BE2C (cell line): ENCODE results near the gene GOLGA8O.
"Not testable (repeated sequence)": the region's sequence is repeated elsewhere in the genome, so short reads cannot be mapped to it uniquely, and the experiment has no call there.

Experiments
- DNase-seq: peaks from one replicate; pipeline ENCODE4 v3.0.0-alpha.2; 2020
- H3K27me3 ChIP-seq: fragments of 250-450 bp; sonication (Bioruptor Pico); 2 replicates; pipeline ENCODE4 v1.5.1; 2020; ENCODE audit warnings: mild to moderate bottlenecking
- H3K36me3 ChIP-seq: fragments of 250-450 bp; sonication (Bioruptor Pico); 2 replicates; pipeline ENCODE4 v1.5.1; 2020; ENCODE audit warnings: mild to moderate bottlenecking
- H3K4me1 ChIP-seq: fragments of 250-450 bp; sonication (Bioruptor Pico); 2 replicates; pipeline ENCODE4 v1.5.1; 2020
- H3K4me3 ChIP-seq: 2 replicates; pipeline ENCODE4 v1.5.1; 2011; ENCODE audit warnings: low read depth, low read length
- H3K9me3 ChIP-seq: fragments of 250-450 bp; sonication (Bioruptor Pico); 2 replicates; pipeline ENCODE4 v1.5.1; 2020
- TF ChIP-seq, protein P1 (sequence below): IDR thresholded peaks from 2 replicates; pipeline ENCODE4 v1.5.1; 2012; ENCODE audit warnings: mild to moderate bottlenecking, low read depth, low read length

Gene GOLGA8O

DNA sequence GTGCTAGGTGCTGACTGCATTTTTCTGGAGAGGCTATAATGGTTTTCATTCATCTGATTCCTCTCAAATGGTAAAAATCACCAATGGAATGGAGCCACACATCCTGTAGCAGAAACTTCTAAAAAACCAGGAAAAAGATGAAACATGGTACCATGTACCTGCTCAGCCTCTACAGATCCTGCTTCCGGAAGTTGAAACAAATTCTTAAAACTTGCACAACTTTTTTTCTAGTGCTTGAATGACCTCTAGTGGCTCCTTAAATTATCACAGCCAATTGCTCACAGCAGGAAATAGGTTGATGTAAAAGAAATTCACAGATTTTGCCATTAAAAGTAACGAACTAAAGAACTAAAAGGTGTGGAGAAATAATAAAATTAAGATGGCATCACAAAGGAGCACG is 47.5 kb downstream of the GOLGA8O start:
- DNase-seq: not testable (repeated sequence)

DNA sequence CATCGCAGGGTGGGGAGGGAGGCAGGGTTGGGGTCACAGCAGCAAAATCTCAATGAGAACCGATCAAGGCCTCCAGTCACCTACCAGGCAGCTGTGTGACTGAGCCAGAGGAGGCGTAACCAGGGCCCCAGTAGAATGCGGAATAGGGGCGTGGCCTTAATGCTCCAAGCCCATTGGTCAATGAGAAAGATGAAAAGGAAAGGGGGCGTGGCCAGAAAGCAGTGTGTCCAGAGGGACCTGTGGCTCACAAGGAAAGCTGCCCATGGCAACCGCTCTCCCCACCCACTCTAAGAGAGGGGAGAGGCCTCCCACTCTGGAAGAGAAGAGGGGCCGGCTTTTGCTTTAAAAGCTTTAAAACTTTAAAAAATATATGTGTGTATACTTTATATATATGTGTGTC is 52.2 kb downstream of the GOLGA8O start, which contains the start of gene GOLGA8K:
Gene GOLGA8K (minus strand): TSS at position 101 of the 400 bp plus-strand sequence. CDS start 98 bp downstream, at position 3.
- not testable (repeated sequence) for H3K9me3 ChIP-seq, H3K4me3 ChIP-seq, DNase-seq, H3K4me1 ChIP-seq, H3K36me3 ChIP-seq, H3K27me3 ChIP-seq

More for the DNA sequence above, 47.5 kb downstream of the GOLGA8O start:
- TF ChIP-seq, protein P1, sequence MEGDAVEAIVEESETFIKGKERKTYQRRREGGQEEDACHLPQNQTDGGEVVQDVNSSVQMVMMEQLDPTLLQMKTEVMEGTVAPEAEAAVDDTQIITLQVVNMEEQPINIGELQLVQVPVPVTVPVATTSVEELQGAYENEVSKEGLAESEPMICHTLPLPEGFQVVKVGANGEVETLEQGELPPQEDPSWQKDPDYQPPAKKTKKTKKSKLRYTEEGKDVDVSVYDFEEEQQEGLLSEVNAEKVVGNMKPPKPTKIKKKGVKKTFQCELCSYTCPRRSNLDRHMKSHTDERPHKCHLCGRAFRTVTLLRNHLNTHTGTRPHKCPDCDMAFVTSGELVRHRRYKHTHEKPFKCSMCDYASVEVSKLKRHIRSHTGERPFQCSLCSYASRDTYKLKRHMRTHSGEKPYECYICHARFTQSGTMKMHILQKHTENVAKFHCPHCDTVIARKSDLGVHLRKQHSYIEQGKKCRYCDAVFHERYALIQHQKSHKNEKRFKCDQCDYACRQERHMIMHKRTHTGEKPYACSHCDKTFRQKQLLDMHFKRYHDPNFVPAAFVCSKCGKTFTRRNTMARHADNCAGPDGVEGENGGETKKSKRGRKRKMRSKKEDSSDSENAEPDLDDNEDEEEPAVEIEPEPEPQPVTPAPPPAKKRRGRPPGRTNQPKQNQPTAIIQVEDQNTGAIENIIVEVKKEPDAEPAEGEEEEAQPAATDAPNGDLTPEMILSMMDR: peak; percentile 10; the same call in 1 of the 2 replicates
- H3K4me3 ChIP-seq, H3K9me3 ChIP-seq, H3K36me3 ChIP-seq, H3K27me3 ChIP-seq, H3K4me1 ChIP-seq: not testable (repeated sequence)

DNA sequence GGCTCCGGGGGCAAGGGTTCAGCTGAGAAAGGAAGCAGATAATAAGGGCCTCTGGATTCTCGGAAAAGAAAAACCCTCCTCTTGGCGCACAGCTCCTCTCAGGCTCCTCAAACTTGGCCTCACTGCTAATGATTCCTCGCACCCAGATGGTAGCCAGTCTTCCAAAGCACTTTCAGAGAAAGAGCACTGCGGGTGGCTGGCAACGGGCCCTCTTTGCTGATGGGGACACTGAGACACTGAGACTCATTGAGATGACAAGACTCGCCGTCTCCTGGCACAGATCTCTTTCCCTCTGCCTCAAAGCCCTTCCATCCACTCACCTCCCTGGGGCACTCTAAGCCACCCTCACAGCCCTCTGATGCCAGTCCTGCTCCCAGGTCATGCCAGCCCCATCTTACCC is 58.9 kb downstream of the GOLGA8O start:
- not testable (repeated sequence) for H3K36me3 ChIP-seq, H3K4me3 ChIP-seq, H3K9me3 ChIP-seq, H3K27me3 ChIP-seq, DNase-seq, H3K4me1 ChIP-seq
